LNCAP (cell line): ENCODE data around the gene HMGN4.

Source experiments
- TF ChIP-seq, protein P1 (sequence below): fragments of 450-650 bp; IDR thresholded peaks from 2 replicates; pipeline ENCODE4 v1.5.1; 2017; ENCODE audit warnings: mild to moderate bottlenecking

The HMGN4 gene

GRCh38 chr6:26575494-26575939 is 37.4 kb downstream of the HMGN4 start:
- TF ChIP-seq, protein P1, sequence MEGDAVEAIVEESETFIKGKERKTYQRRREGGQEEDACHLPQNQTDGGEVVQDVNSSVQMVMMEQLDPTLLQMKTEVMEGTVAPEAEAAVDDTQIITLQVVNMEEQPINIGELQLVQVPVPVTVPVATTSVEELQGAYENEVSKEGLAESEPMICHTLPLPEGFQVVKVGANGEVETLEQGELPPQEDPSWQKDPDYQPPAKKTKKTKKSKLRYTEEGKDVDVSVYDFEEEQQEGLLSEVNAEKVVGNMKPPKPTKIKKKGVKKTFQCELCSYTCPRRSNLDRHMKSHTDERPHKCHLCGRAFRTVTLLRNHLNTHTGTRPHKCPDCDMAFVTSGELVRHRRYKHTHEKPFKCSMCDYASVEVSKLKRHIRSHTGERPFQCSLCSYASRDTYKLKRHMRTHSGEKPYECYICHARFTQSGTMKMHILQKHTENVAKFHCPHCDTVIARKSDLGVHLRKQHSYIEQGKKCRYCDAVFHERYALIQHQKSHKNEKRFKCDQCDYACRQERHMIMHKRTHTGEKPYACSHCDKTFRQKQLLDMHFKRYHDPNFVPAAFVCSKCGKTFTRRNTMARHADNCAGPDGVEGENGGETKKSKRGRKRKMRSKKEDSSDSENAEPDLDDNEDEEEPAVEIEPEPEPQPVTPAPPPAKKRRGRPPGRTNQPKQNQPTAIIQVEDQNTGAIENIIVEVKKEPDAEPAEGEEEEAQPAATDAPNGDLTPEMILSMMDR, result no peak

DNA sequence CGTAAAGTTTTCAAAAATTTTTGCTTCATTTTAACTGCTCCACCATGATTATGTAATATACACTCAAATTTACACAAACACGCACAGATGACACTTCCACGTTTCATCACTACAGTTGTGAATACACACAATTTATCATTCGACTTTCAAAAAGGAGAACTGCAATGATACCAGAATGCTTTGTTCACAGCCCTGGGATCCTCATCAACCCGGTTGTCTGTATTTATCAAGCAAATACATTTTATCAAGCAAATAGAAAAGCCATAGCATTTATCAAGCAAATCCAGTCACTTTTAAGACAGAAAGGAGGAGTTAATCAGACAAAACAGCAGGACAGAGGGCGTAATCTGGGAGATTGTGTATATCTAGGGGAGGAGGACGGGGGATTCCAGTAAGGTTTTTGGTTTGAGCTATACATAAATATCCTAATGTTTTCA is 38.3 kb downstream of the HMGN4 start:
- TF ChIP-seq, protein P1, result no peak

DNA sequence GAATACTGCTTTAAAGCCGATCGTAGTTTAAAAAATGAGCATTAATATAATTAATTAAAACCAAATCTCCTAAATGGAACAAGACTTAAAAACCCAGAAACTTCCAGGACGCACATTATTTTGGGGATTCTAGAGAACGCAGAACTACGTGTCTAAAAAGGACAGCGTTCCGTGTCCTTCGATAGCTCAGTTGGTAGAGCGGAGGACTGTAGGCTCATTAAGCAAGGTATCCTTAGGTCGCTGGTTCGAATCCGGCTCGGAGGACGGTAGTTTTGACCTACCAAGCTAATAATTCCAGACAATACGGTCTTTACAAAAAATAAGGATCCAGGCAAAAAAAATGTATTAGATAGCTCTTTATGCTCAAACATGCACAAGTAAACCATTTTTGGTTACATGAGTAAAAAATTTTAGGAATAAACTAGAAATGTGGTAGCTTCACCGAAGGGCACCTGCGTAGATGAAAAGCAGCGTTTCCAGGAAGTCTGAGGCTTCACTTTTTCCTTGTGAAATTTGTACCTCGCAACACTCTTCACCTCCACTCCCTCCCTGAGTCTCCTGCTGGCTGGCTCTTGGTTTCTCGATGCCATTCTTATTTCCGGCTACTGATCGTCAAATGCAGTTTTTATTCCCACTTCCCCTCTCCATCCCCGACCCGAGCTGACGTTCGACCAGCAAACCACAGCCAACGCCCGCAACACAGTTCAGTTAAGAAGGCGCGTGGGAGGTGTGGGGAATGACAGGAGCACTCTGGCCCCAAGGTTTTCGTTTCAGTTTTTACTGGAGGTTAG is 39.0 kb downstream of the HMGN4 start:
- TF ChIP-seq, protein P1, result no peak

- TF ChIP-seq, protein P1, result no peak
Observed at GRCh38 chr6:26577720-26578072, 39.5 kb downstream of the HMGN4 start.

GRCh38 chr6:26578279-26578678 is 40.1 kb downstream of the HMGN4 start:
- TF ChIP-seq, protein P1, result no peak

DNA sequence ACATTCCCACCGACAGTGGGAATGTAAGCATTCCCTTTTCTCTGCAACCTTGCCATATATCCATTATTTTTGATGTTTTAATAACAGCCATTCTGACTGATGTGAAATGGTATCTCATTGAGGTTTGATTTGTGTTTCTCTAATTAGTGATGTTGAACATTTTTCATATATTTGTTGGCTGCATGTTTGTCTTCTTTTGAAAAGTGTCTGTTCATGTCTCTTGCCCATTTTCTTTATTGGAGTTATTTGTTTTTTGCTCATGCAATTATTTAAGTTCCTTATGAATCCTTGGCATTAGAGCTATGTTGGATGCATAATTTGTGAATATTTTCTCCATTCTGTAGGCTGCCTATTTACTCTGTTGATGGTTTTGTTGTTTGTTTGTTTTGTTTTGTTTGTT is 40.6 kb downstream of the HMGN4 start:
- TF ChIP-seq, protein P1, result no peak

DNA sequence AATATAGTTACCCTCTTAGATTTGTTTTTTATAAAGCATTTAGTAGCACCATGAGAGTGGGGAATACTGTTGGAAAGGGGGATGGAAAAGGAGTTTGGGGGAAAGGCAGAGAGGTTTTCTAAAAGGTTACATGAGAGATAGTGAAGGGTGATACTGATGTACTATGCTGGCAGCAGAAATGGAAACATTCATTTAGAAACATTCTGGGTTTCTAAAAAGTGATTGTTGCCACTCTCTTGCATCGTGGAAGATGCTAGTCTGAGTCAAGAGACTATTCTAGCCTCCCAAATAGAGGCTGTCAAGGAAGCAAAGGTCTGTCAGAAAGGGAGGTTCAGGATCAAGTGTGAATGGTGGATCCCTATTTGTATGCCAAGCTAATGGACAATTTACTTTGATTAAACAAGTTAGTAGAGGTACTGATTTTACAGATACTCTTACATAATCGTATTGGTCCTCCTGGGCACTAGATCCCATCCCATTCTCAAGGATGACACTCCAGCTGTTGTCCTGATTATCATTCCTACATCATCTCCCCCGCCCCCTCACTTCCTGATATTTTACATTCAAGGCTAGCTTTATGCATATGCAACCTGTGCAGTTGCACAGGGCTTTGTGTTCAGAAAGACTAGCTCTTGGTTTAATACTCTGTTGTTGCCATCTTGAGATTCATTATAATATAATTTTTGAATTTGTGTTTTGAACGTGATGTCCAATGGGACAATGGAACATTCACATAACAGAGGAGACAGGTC is 43.2 kb downstream of the HMGN4 start:
- TF ChIP-seq, protein P1, result no peak
